Heart right ventricle (tissue), 16 donors: ENCODE results near the gene OXCT1. TPM values are rescaled to one million over a fixed set of nuclear protein-coding genes. Genes with fewer than 3 reads are reported as not detected.
A peak's percentile ranks its signal among the peaks of the same experiment; 100 is the strongest.

Source experiments
- ATAC-seq, 8 donors: fragments of 200-7000 bp; cut with Tn5 transposase; one replicate each; pipeline ENCODE4 v1.9.1; 2020; ENCODE audit warnings: mild to moderate bottlenecking in 8 of 8, moderate library complexity in 8 of 8, moderate number of reproducible peaks in 1 of 8
- DNase-seq, 2 donors: peaks; one replicate each; pipeline ENCODE4 v3.0.0-alpha.2; 2020
- H3K27ac ChIP-seq, 10 donors: fragments of 200-600 bp; sonication (generic) in 2 of 10; one replicate each; pipeline versions ENCODE4 v1.5.0 to v1.8.0; 2020 to 2022; ENCODE audit warnings: mild to moderate bottlenecking in 3 of 10
- H3K27me3 ChIP-seq, 7 donors: fragments of 200-600 bp; one replicate each; pipeline ENCODE4 v1.8.0; 2021 to 2022; ENCODE audit warnings: mild to moderate bottlenecking in 2 of 7
- H3K36me3 ChIP-seq, 9 donors: fragments of 200-600 bp; sonication (generic) in 1 of 9; one replicate each; pipeline versions ENCODE4 v1.5.0 to v1.8.0; 2020 to 2022; ENCODE audit warnings: mild to moderate bottlenecking in 2 of 9
- H3K4me1 ChIP-seq, 9 donors: fragments of 200-600 bp; sonication (generic) in 1 of 9; one replicate each; pipeline versions ENCODE4 v1.5.0 to v1.8.0; 2020 to 2022; ENCODE audit warnings: mild to moderate bottlenecking in 4 of 9
- H3K4me3 ChIP-seq, 10 donors: fragments of 200-600 bp; sonication (generic) in 2 of 10; one replicate each; pipeline versions ENCODE4 v1.5.0 to v1.8.0; 2020 to 2022; ENCODE audit warnings: mild to moderate bottlenecking in 7 of 10, moderate library complexity in 2 of 10
- H3K9me3 ChIP-seq, 11 donors: fragments of 200-600 bp in 10 of 11; sonication (generic) in 2 of 11; one replicate each; pipeline versions ENCODE4 v1.5.0 to v1.8.0; 2013 to 2022; ENCODE audit warnings: mild to moderate bottlenecking in 2 of 11, control low read depth in 1 of 11, moderate library complexity in 1 of 11
- CTCF ChIP-seq, 9 donors: fragments of 200-600 bp; sonication (generic) in 2 of 9; IDR thresholded peaks; one replicate each; pipeline versions ENCODE4 v1.5.0 to v1.8.0; 2021 to 2022; ENCODE audit warnings: antibody characterized with exemption in 9 of 9, mild to moderate bottlenecking in 5 of 9, moderate library complexity in 1 of 9
- WGBS, 2 donors: extraction: QIAGEN DNeasy Blood & Tissue Kit; methylation state at CpG; one replicate each; pipeline ENCODE4 v1.1.7; 2013; ENCODE audit warnings: inconsistent platforms in 1 of 2; 5-methylcytosine and 5-hydroxymethylcytosine counted together
- intact Hi-C, 10 donors: fragments of 100-400 bp; cut with DNase I; formaldehyde crosslinking; loops; one replicate each; pipeline versions ENCODE4 v1.11.1 to v1.14.2; 2022
- polyA plus RNA-seq, 2 donors: library from polyadenylated mRNA; stranded (reverse); fragments of 200-250 nt; gene quantifications; one replicate each; pipeline ENCODE4 v1.2.3, GENCODE V29; 2013
- total RNA-seq, 10 donors: library from RNA; stranded (reverse); fragmentation: NEBNext Ultra II Directional in 3 of 10; extraction: Animal tissue kit (Norgen Biotek cat#: 25700) in 3 of 10; gene quantifications; one replicate each; pipeline versions ENCODE4 v1.2.1 to v1.2.4, GENCODE V29; 2021 to 2023
- donor health status: Arrhythmogenic right ventricular cardiomyopathy.
- donor health status: ischemic (EF 13 %, LVEDD 7.1; RV severe dilation, severe dysfunction).
- donor health status: healthy with polysubstance abuse.
- donor health status: DM: no; HTN: yes; CAD: no.
- donor health status: DM: no; HTN: no; CAD: no.
- donor health status: ischemic (EF 25% LVEDD 6.9; RV normal size, moderate dysfunction).
- donor health status: ischemic (EF 25% LVEDD 5.7; RV mildly dilated, moderate dysfunction).
- donor health status: healthy.
- donor health status: DM: yes; HTN: yes; CAD: no.
- donor health status: Ischemic cardiomyopathy.
- donor health status: ischemic (EF 35%, LVEDD 5.7; RV mildly dilated, moderate dysfunction).
- donor health status: nonischemic (EF 11% LVEDD 7.7; RV severe dilation, severe dysfunction).
- donor health status: DM: yes; HTN: yes; CAD: no.
- donor health status: PGD.
- donor health status: ischemic (EF 29% LVEDD 5.4; RV normal size, mild dysfunction).
- donor health status: nonischemic (EF 23%, LVEDD 6.1; RV moderate dilation, normal function).

OXCT1 gene
- total and polyA plus RNA-seq, 12 donors: 22.2 to 340 (median 234) TPM

DNA sequence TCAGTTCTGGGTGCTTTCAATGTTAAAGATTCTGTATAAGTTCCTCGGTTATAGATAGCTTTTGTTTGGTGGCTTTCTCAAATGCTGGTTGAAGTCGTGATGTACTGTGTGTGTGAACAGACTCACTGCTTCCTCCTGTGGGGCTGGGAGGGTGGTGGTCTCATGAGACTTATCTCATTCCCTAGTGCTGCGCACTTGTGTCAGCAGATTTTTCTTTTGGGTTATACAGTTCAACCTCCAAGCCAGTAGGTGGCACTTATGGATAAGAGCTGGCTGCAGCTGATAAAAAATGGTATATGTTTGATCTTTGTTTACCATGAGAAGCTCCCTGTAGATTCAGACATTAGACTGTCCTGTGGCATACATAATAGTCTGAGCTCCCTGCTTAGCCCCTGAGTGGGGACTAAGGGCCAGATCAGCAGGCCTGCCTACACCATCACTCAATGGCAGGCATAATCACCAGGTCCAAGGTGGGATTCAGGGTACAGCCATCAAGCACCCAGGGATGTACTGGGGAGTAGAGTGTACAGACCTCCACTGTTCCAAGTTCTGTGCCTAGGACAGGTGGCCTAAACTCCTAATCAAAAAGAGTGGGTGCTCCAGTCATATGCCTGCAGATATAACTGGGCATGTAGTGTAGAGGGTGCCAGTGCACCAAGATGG, 174.2 kb downstream of the OXCT1 start:
- H3K27me3 ChIP-seq: no peaks in the 10 kb centered on the region
- H3K9me3 ChIP-seq: peaks cover 0 to 4% (median 0%) of the 10 kb centered on the region in 11 donors
- no peaks in the 10 kb centered on the region for H3K36me3 ChIP-seq
- WGBS, 2 donors: 72 to 73% methylated on average over 3 of the region's 3 CpGs
- peak in 5 of 9 donors; percentile 17 to 40 (median 31) for TF ChIP-seq CTCF (IDR thresholded peaks at IDR 0.05)
- no peak overlapping the region for H3K4me3 ChIP-seq
- intact Hi-C loops: loop anchor here in 2 of 10 donors (10.0 kb wide), 1 partner anchor 149 kb away; no protein-coding TSS in a partner anchor
- no peak overlapping the region for H3K27ac ChIP-seq
- no peak for ATAC-seq
- DNase-seq: no peak
- H3K4me1 ChIP-seq: no peaks in the 10 kb centered on the region

DNA sequence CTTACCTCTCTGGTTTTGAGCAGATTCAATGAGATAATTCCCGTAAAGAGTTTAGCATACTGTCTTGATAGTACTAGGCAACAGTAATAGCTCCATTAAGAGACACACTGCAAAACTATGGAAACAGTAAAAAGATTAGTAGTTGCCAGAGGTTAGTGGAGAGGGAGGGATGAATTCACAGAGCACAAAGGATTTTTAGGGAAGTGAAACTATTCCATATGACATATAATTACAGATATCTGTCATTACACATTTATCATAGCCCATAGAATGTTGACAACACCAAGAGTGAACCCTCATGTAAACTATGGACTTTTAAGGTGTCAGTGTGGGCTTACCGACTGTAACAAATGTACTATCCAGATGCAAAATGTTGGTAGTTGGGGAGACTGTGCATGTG, 183.5 kb downstream of the OXCT1 start:
- ATAC-seq: no peak

DNA sequence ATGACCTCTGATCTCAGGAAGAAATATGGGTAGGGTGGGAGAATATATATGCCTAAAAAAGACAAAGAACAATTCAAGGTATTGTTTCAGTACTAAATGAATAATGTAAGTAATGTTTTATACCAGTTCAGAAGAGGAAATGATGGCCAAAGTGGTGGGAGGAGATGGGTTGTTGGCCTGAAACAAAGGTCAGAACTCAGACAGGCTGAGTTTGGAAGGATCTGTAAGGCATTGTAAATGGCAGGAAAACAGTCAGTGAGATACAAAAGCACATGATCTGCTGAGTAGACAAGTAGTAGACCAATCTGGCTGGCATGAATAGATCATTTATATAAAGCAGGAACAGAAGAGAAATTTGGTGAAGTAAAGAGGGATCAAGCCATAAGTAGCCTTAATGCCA, 184.0 kb downstream of the OXCT1 start:
- Histone ChIP-seq H3K27me3 (no peaks in the 10 kb centered on the region), H3K4me3 (no peak overlapping the region), H3K9me3 (no peaks in the 10 kb centered on the region), H3K36me3 (no peaks in the 10 kb centered on the region), H3K27ac (no peak overlapping the region), H3K4me1 (no peaks in the 10 kb centered on the region)
- ATAC-seq: no peak
- DNase-seq: no peak
- intact Hi-C loops: no loop called here
- TF ChIP-seq CTCF (IDR thresholded peaks at IDR 0.05): no peak

More for the DNA sequence above, 183.5 kb downstream of the OXCT1 start:
- 87 to 89% methylated on average over 2 of the region's 2 CpGs for WGBS, 2 donors
- H3K36me3 ChIP-seq: no peaks in the 10 kb centered on the region
- H3K27ac ChIP-seq: no peak overlapping the region
- TF ChIP-seq CTCF (IDR thresholded peaks at IDR 0.05): no peak
- H3K9me3 ChIP-seq: no peaks in the 10 kb centered on the region
- no peaks in the 10 kb centered on the region for H3K4me1 ChIP-seq
- no peaks in the 10 kb centered on the region for H3K27me3 ChIP-seq
- H3K4me3 ChIP-seq: no peak overlapping the region
- intact Hi-C loops: no loop called here
- DNase-seq: no peak

DNA sequence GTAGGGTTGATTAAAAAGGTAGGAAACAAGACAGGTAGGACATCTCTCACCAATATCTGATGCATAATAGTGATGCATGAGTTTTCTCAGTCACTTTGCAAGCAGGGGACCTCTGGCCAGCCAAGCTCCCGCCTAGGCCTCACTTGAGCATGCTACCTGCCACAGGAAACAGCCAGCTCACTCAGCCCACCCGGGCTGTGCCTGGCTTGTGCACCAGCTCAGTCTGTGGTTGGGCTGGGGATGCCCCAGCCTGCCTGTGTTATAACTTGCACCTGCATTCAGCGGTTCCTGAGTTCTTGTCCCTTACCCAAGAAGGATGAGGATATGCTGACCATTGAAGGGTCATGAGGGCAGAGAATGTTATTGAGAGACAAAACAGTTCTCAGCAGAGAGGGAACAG, 187.0 kb downstream of the OXCT1 start:
- Histone ChIP-seq H3K9me3 (peaks cover 0 to 12% (median 7%) of the 10 kb centered on the region in 11 donors), H3K27ac (no peak overlapping the region), H3K27me3 (no peaks in the 10 kb centered on the region), H3K4me3 (no peak overlapping the region), H3K36me3 (no peaks in the 10 kb centered on the region), H3K4me1 (no peaks in the 10 kb centered on the region)
- ATAC-seq: no peak
- intact Hi-C loops: no loop called here
- 79 to 80% methylated on average over 3 of the region's 3 CpGs for WGBS, 2 donors
- no peak for TF ChIP-seq CTCF (IDR thresholded peaks at IDR 0.05)
- no peak for DNase-seq
